ENCODE measurements around the gene UBR4.

- TF ChIP-seq CTCF (IDR thresholded peaks at IDR 0.05), result no peak
- no peak for TF ChIP-seq EP300 (IDR thresholded peaks at IDR 0.05)
Observed at GRCh38 chr1:19204446-19205266, 5.4 kb downstream of the UBR4 start.

All from sigmoid colon (tissue), 4 donors.